K562 (cell line): ENCODE results near the gene CEP162. TPM values are rescaled to one million over a fixed set of nuclear protein-coding genes. Genes with fewer than 3 reads are reported as not detected.

Experiments
- ATAC-seq: fragments of 200-7000 bp; cut with Tn5 transposase; 3 replicates; pipeline ENCODE4 v1.9.1; 2020; ENCODE audit warnings: moderate library complexity
- BruUV-seq: library from RNA; stranded (reverse); fragments of 400-500 nt; replicated peaks from 2 replicates; lab custom pipeline; 2021; lab: Mats Ljungman, UMichigan
- CTCF ChIA-PET: fragments of 300-600 bp; formaldehyde crosslinking; extraction: SDS; loops from one replicate; lab custom pipeline; 2021; ENCODE audit warnings: low intra/inter-chr PET ratio; lab: Yijun Ruan, JAX
- POLR2A ChIA-PET: fragments of 300-600, 350-650 bp; sonication (Branson Sonifier 250); formaldehyde crosslinking; extraction: SDS; loops from one replicate; lab custom pipeline; 2021; ENCODE audit warnings: antibody characterized with exemption, inconsistent platforms; lab: Yijun Ruan, JAX
- DNase-seq, 4 experiments: peaks; one replicate each; pipeline versions ENCODE4 v3.0.0 to v3.0.0-alpha.2; 2011 to 2018; ENCODE audit warnings: low spot score in 3 of 4, mixed read lengths in 3 of 4; ENCODE audit errors: extremely low read depth in 1 of 4
- FAIRE-seq: peaks from 2 replicates; lab custom pipeline; 2011; peaks lifted over from hg19 to GRCh38; lab: Jason Lieb, UNC
- H2AFZ ChIP-seq: 2 replicates; pipeline ENCODE4 v1.6.0; 2011; ENCODE audit warnings: low read depth, low read length, control low read depth, inconsistent platforms
- H3K27ac ChIP-seq: fragments of 200-600 bp; 3 replicates; pipeline ENCODE4 v1.8.0; 2011; ENCODE audit warnings: low read depth, mild to moderate bottlenecking, control low read depth, inconsistent platforms, low read length, moderate library complexity, mixed read lengths; ENCODE audit errors: extremely low read depth
- H3K27me3 ChIP-seq, 2 experiments: fragments of 300-600 bp in 1 of 2; 2 replicates in 1 of 2; 3 replicates in 1 of 2; pipeline versions ENCODE4 v1.6.0 to v1.8.0; 2011; ENCODE audit warnings: inconsistent platforms in 2 of 2, low read length in 2 of 2, mild to moderate bottlenecking in 1 of 2, mixed read lengths in 1 of 2, moderate library complexity in 1 of 2; ENCODE audit not compliant: control insufficient read depth in 2 of 2, insufficient read depth in 2 of 2
- H3K36me3 ChIP-seq: fragments of 300-600 bp; 3 replicates; pipeline ENCODE4 v1.8.0; 2011; ENCODE audit warnings: mild to moderate bottlenecking, low read length, inconsistent platforms; ENCODE audit not compliant: control insufficient read depth, insufficient read depth
- H3K4me1 ChIP-seq, 2 experiments: fragments of 200-600 bp in 1 of 2; replicated peaks in 1 of 2; 2 replicates in 1 of 2; 3 replicates in 1 of 2; pipeline versions ENCODE4 v1.5.1 to v1.8.0; 2011; ENCODE audit warnings: inconsistent platforms in 2 of 2, low read length in 2 of 2, mild to moderate bottlenecking in 1 of 2, mixed read lengths in 1 of 2, moderate library complexity in 1 of 2; ENCODE audit not compliant: control insufficient read depth in 2 of 2, insufficient read depth in 2 of 2
- H3K4me2 ChIP-seq: 2 replicates; pipeline ENCODE4 v1.6.1; 2011; ENCODE audit warnings: low read length, control low read depth, inconsistent platforms, mixed read lengths; ENCODE audit not compliant: insufficient read depth
- H3K4me3 ChIP-seq: fragments of 200-600 bp; sonication (generic), shearing (Covaris generic); 2 replicates; pipeline ENCODE4 v1.5.1; 2016; ENCODE audit warnings: control low read depth, inconsistent platforms
- H3K79me2 ChIP-seq: fragments of 200-600 bp; 3 replicates; pipeline ENCODE4 v1.8.0; 2011; ENCODE audit warnings: low read length, inconsistent platforms; ENCODE audit not compliant: control insufficient read depth, insufficient read depth
- H3K9ac ChIP-seq, 2 experiments: 2 replicates each; pipeline versions ENCODE4 v1.6.0 to v1.6.1; 2011; ENCODE audit warnings: low read depth in 2 of 2, low read length in 2 of 2, control low read depth in 1 of 2, inconsistent platforms in 1 of 2, mild to moderate bottlenecking in 1 of 2, mixed read lengths in 1 of 2; ENCODE audit not compliant: insufficient read depth in 1 of 2
- H3K9me1 ChIP-seq: one replicate; pipeline ENCODE4 v1.6.0; 2011; ENCODE audit warnings: inconsistent platforms, mild to moderate bottlenecking, low read length, moderate library complexity; ENCODE audit not compliant: control insufficient read depth, insufficient read depth
- H3K9me3 ChIP-seq: replicated peaks from 2 replicates; pipeline ENCODE4 v1.5.1; 2011; ENCODE audit warnings: low read depth, low read length, inconsistent platforms; ENCODE audit not compliant: control insufficient read depth, insufficient read depth
- H4K20me1 ChIP-seq: replicated peaks from 2 replicates; pipeline ENCODE4 v1.6.1; 2011; ENCODE audit warnings: low read length, inconsistent platforms, mixed read lengths; ENCODE audit not compliant: control insufficient read depth, insufficient read depth
- SMC3 ChIP-seq: conservative IDR thresholded peaks from 2 replicates; pipeline ENCODE4 v1.6.1; 2011; ENCODE audit warnings: low read depth, low read length, improper control_type of control experiment; ENCODE audit not compliant: insufficient read depth
- ZNF445 ChIP-seq: fragments of 250-450 bp; sonication (Bioruptor Pico); IDR thresholded peaks from 2 replicates; pipeline ENCODE4 v1.4.0; 2020; ENCODE audit warnings: low read depth, mild to moderate bottlenecking, moderate library complexity
- WGBS: fragments of 100-300 bp; shearing (Covaris generic); methylation state at CpG from one replicate; pipeline ENCODE4 v1.1.6; 2016; ENCODE audit warnings: low coverage, mixed read lengths; ENCODE audit not compliant: insufficient coverage; ENCODE audit errors: missing lambda C conversion rate; 5-methylcytosine and 5-hydroxymethylcytosine counted together
- in situ Hi-C: fragments of 300-500 bp; cut with MboI; formaldehyde crosslinking; loops from 4 replicates; pipeline ENCODE4 v1.15.0; 2018; ENCODE audit warnings: inconsistent platforms, mixed read lengths
- intact Hi-C: fragments of 100-400 bp; cut with micrococcal nuclease; formaldehyde crosslinking; loops from 2 replicates; pipeline ENCODE4 v1.14.2; 2022
- polyA plus RNA-seq, 8 experiments: library from polyadenylated mRNA; depleted of rRNA in 4 of 8; stranded (reverse) in 5 of 8; unstranded in 3 of 8; fragments of >200 nt; fragmentation: Nextera tagmentation in 2 of 8; fragmentation: Illumina TruSeq in 1 of 8; extraction: Ambion mirVana in 2 of 8; extraction: Trizol in 1 of 8; gene quantifications; 2 replicates each; pipeline versions ENCODE4 v1.2.1 to v1.2.3, GENCODE V29; 2011 to 2014; ENCODE audit warnings: inconsistent platforms in 1 of 8, missing spikeins in 1 of 8
- total RNA-seq, 7 experiments: library from RNA; depleted of rRNA in 6 of 7; stranded (reverse); fragments of >200 nt in 6 of 7; fragmentation: Illumina TruSeq in 2 of 7; extraction: Trizol in 2 of 7; gene quantifications; 2 replicates each; pipeline versions ENCODE4 v1.2.1 to v1.2.3, GENCODE V29; 2011 to 2021; ENCODE audit warnings: low replicate concordance in 1 of 7
- TF ChIP-seq, protein P1 (sequence below): fragments of 150-350 bp; IDR thresholded peaks from 2 replicates; pipeline ENCODE4 v1.6.1; 2014; ENCODE audit warnings: low read depth, mild to moderate bottlenecking, low read length, borderline replicate concordance
- TF ChIP-seq, protein P2 (sequence below), 2 experiments: IDR thresholded peaks; 2 replicates each; pipeline ENCODE4 v1.6.1; 2012; ENCODE audit warnings: improper control_type of control experiment in 2 of 2, low read depth in 2 of 2, low read length in 2 of 2, borderline replicate concordance in 1 of 2
- TF ChIP-seq, protein P3 (sequence below): sonication (generic); formaldehyde crosslinking; IDR thresholded peaks from 2 replicates; pipeline ENCODE4 v1.8.1; 2023; ENCODE audit warnings: mild to moderate bottlenecking, missing genetic modification reagents

CEP162 gene
- total and polyA plus RNA-seq, 9 of the 15 experiments (the other 6 are each of a cell fraction or from before 2014, with no cell fraction given) = 3.9 to 8.6 (median 6.7) TPM

DNA sequence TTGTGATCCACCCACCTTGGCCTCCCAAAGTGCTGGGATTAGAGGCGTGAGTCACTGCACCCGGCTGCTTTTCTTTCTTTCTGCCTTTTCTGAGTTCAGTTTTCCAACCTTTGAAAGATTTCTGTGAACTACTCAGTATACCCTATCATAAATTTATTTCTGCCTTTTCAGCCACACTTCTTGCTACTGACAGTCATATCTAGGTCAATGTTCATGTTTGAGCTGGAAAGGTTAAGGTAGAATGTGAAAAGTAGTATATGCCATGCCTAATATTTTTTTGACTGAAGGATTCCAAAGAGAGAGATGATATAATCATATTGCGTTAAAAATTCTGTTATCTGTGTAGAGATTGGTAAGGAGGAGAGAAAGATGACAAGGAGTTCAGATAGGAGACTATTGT, 25.9 kb upstream of the CEP162 start:
- Histone ChIP-seq H3K4me3 (no peak overlapping the region), H3K9me1 (no peaks in the 10 kb centered on the region), H3K27me3 (no peaks in the 10 kb centered on the region), H3K27ac (no peak overlapping the region), H3K9ac (no peak overlapping the region), H4K20me1 (no peaks in the 10 kb centered on the region), H3K4me1 (peaks cover 0 to 4% of the 10 kb centered on the region in 2 experiments; a peak in 2 of 5 replicates), H3K9me3 (no peaks in the 10 kb centered on the region), H3K4me2 (no peak overlapping the region), H2AFZ (no peak overlapping the region), H3K79me2 (no peaks in the 10 kb centered on the region), H3K36me3 (no peaks in the 10 kb centered on the region)
- no peak for FAIRE-seq
- DNase-seq = no peak
- TF ChIP-seq, protein P1, sequence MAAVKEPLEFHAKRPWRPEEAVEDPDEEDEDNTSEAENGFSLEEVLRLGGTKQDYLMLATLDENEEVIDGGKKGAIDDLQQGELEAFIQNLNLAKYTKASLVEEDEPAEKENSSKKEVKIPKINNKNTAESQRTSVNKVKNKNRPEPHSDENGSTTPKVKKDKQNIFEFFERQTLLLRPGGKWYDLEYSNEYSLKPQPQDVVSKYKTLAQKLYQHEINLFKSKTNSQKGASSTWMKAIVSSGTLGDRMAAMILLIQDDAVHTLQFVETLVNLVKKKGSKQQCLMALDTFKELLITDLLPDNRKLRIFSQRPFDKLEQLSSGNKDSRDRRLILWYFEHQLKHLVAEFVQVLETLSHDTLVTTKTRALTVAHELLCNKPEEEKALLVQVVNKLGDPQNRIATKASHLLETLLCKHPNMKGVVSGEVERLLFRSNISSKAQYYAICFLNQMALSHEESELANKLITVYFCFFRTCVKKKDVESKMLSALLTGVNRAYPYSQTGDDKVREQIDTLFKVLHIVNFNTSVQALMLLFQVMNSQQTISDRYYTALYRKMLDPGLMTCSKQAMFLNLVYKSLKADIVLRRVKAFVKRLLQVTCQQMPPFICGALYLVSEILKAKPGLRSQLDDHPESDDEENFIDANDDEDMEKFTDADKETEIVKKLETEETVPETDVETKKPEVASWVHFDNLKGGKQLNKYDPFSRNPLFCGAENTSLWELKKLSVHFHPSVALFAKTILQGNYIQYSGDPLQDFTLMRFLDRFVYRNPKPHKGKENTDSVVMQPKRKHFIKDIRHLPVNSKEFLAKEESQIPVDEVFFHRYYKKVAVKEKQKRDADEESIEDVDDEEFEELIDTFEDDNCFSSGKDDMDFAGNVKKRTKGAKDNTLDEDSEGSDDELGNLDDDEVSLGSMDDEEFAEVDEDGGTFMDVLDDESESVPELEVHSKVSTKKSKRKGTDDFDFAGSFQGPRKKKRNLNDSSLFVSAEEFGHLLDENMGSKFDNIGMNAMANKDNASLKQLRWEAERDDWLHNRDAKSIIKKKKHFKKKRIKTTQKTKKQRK = no peak
- TF ChIP-seq, protein P2, sequence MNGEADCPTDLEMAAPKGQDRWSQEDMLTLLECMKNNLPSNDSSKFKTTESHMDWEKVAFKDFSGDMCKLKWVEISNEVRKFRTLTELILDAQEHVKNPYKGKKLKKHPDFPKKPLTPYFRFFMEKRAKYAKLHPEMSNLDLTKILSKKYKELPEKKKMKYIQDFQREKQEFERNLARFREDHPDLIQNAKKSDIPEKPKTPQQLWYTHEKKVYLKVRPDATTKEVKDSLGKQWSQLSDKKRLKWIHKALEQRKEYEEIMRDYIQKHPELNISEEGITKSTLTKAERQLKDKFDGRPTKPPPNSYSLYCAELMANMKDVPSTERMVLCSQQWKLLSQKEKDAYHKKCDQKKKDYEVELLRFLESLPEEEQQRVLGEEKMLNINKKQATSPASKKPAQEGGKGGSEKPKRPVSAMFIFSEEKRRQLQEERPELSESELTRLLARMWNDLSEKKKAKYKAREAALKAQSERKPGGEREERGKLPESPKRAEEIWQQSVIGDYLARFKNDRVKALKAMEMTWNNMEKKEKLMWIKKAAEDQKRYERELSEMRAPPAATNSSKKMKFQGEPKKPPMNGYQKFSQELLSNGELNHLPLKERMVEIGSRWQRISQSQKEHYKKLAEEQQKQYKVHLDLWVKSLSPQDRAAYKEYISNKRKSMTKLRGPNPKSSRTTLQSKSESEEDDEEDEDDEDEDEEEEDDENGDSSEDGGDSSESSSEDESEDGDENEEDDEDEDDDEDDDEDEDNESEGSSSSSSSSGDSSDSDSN (IDR thresholded peaks at IDR 0.05; ENCODE audit: borderline replicate concordance in 1 of 2, low read depth in 2 of 2, low read length in 2 of 2) = no peak
- TF ChIP-seq, protein P3, sequence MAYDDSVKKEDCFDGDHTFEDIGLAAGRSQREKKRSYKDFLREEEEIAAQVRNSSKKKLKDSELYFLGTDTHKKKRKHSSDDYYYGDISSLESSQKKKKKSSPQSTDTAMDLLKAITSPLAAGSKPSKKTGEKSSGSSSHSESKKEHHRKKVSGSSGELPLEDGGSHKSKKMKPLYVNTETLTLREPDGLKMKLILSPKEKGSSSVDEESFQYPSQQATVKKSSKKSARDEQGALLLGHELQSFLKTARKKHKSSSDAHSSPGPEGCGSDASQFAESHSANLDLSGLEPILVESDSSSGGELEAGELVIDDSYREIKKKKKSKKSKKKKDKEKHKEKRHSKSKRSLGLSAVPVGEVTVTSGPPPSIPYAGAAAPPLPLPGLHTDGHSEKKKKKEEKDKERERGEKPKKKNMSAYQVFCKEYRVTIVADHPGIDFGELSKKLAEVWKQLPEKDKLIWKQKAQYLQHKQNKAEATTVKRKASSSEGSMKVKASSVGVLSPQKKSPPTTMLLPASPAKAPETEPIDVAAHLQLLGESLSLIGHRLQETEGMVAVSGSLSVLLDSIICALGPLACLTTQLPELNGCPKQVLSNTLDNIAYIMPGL = no peak
- TF ChIP-seq ZNF445 (CRISPR knock-in tag) (no peak), SMC3 (no peak)
- intact Hi-C loops = loop anchor here (5.0 kb wide), 1 partner anchor 169 kb away; no protein-coding TSS in a partner anchor
- ATAC-seq = no peak
- in situ Hi-C loops = no loop called here
- BruUV-seq = no TSS peak
- 7% methylated on average over 2 of the region's 3 CpGs for WGBS
- ChIA-PET POLR2A (interaction anchor here (0.6 kb wide), 2 partner anchors 69 to 203 kb away, joined by 3 read pairs; no protein-coding TSS in a partner anchor), CTCF (no interaction called here)
